T-helper 1 cell treated with Interleukin-12 subunit alpha and Interleukin-12 subunit beta and Interleukin-4 antibody, amounts not matched to agents 30 ng/mL and 1 ng/mL, for 36 hours (primary cell): ENCODE data around the gene KIF4A. TPM values are rescaled to one million over a fixed set of nuclear protein-coding genes. Genes with fewer than 3 reads are reported as not detected.

Experiments used
- total RNA-seq: library from RNA; stranded (reverse); gene quantifications from 2 replicates; pipeline ENCODE4 v1.2.3, GENCODE V29; 2022

The KIF4A gene
- total RNA-seq, 1 donor from 2014 or later = 29.6 TPM

Other genes with a start within 250 kb of the KIF4A start
- not detected in 2 replicates for gene AWAT2, start 240.2 kb upstream of the KIF4A start, total RNA-seq
- gene OTUD6A, start 227.6 kb upstream of the KIF4A start, total RNA-seq = not detected in 2 replicates
- 41.2 and 45.3 TPM in 2 replicates for gene IGBP1, start 156.7 kb upstream of the KIF4A start, total RNA-seq
- not detected in 2 replicates for gene DGAT2L6, start 112.6 kb upstream of the KIF4A start, total RNA-seq
- not detected in 2 replicates for gene AWAT1, start 55.4 kb upstream of the KIF4A start, total RNA-seq
- gene P2RY4, start 29.9 kb upstream of the KIF4A start, total RNA-seq = 0.34 TPM in 1 of 2 replicates, not detected in the other
- not detected in 2 replicates for gene ARR3, start 21.8 kb upstream of the KIF4A start, total RNA-seq
- gene RAB41, start 7.9 kb upstream of the KIF4A start, total RNA-seq = not detected in 2 replicates
- gene PDZD11, start 177 bp upstream of the KIF4A start, total RNA-seq = 32.4 and 36.1 TPM in 2 replicates
- 0.29 and 0.64 TPM in 2 replicates for gene GDPD2, start 133.2 kb downstream of the KIF4A start, total RNA-seq
- 21.1 and 21.5 TPM in 2 replicates for gene DLG3, start 154.7 kb downstream of the KIF4A start, total RNA-seq